Endothelial cell of umbilical vein (primary cell): Measurements from ENCODE around the gene NOD2. TPM values are rescaled to one million over a fixed set of nuclear protein-coding genes. Genes with fewer than 3 reads are reported as not detected.

Experiments used
- BruUV-seq: library from RNA; stranded (reverse); fragments of 400-500 nt; replicated peaks from 2 replicates; lab custom pipeline; 2021; lab: Mats Ljungman, UMichigan
- CTCF ChIA-PET: fragments of 300-600, 350-600 bp; sonication (Branson Sonifier 250); formaldehyde crosslinking; loops from one replicate; lab custom pipeline; 2021; ENCODE audit warnings: antibody characterized with exemption, inconsistent platforms; lab: Charles Lee
- POLR2A ChIA-PET: fragments of 300-600, 350-600 bp; sonication (Branson Sonifier 250); formaldehyde crosslinking; loops from one replicate; lab custom pipeline; 2021; ENCODE audit warnings: antibody characterized with exemption, inconsistent platforms; lab: Charles Lee
- DNase-seq: peaks from one replicate; pipeline ENCODE4 v3.0.0-alpha.2; 2011; ENCODE audit warnings: low read depth, low spot score
- FAIRE-seq: peaks from 2 replicates; lab custom pipeline; 2011; peaks lifted over from hg19 to GRCh38; lab: Jason Lieb, UNC
- H2AFZ ChIP-seq: 2 replicates; pipeline ENCODE4 v1.6.0; 2012; ENCODE audit warnings: low read depth, low read length, control low read depth, inconsistent platforms
- H3K27ac ChIP-seq: 2 replicates; pipeline ENCODE4 v1.5.1; 2011; ENCODE audit warnings: low read depth, mild to moderate bottlenecking, control low read depth, low read length, moderate library complexity; ENCODE audit not compliant: insufficient read depth
- H3K27me3 ChIP-seq, 2 experiments: 2 replicates each; pipeline versions ENCODE4 v1.6.0 to v1.6.1; 2011; ENCODE audit warnings: low read length in 2 of 2, mixed read lengths in 1 of 2; ENCODE audit not compliant: control insufficient read depth in 2 of 2, insufficient read depth in 2 of 2
- H3K36me3 ChIP-seq, 2 experiments: 2 replicates in 1 of 2; 3 replicates in 1 of 2; pipeline ENCODE4 v1.5.1; 2011; ENCODE audit warnings: low read length in 2 of 2, mild to moderate bottlenecking in 1 of 2, moderate library complexity in 1 of 2; ENCODE audit not compliant: control insufficient read depth in 2 of 2, insufficient read depth in 2 of 2; ENCODE audit errors: extremely low read depth in 1 of 2
- H3K4me1 ChIP-seq: 3 replicates; pipeline ENCODE4 v1.5.1; 2011; ENCODE audit warnings: mild to moderate bottlenecking, low read length; ENCODE audit not compliant: control insufficient read depth, insufficient read depth; ENCODE audit errors: extremely low read depth
- H3K4me2 ChIP-seq: 2 replicates; pipeline ENCODE4 v1.6.1; 2011; ENCODE audit warnings: low read length, control low read depth, mixed read lengths; ENCODE audit not compliant: insufficient read depth
- H3K4me3 ChIP-seq, 3 experiments: fragments of 200-600 bp in 1 of 3; sonication (generic), shearing (Covaris generic) in 1 of 3; replicated peaks in 1 of 3; 2 replicates each; pipeline ENCODE4 v1.5.1; 2011 to 2016; ENCODE audit warnings: control low read depth in 3 of 3, low read length in 3 of 3, mild to moderate bottlenecking in 2 of 3, inconsistent platforms in 1 of 3, low read depth in 1 of 3, moderate library complexity in 1 of 3; ENCODE audit not compliant: insufficient read depth in 1 of 3
- H3K79me2 ChIP-seq: 2 replicates; pipeline ENCODE4 v1.6.0; 2012; ENCODE audit warnings: low read length, inconsistent platforms; ENCODE audit not compliant: control insufficient read depth, insufficient read depth
- H3K9ac ChIP-seq: replicated peaks from 2 replicates; pipeline ENCODE3; 2011; ENCODE audit warnings: low read length, control low read depth; ENCODE audit not compliant: insufficient read depth; ENCODE audit errors: extremely low read depth
- H3K9me1 ChIP-seq: replicated peaks from 3 replicates; pipeline ENCODE4 v1.6.0; 2011; ENCODE audit warnings: mild to moderate bottlenecking, low read length; ENCODE audit not compliant: control insufficient read depth, insufficient read depth; ENCODE audit errors: extremely low read depth
- H3K9me3 ChIP-seq: replicated peaks from 2 replicates; pipeline ENCODE4 v1.5.1; 2012; ENCODE audit warnings: low read length, inconsistent platforms; ENCODE audit not compliant: control insufficient read depth, insufficient read depth
- H4K20me1 ChIP-seq: replicated peaks from 2 replicates; pipeline ENCODE3; 2011; ENCODE audit warnings: mild to moderate bottlenecking, low read length; ENCODE audit not compliant: control insufficient read depth, insufficient read depth; ENCODE audit errors: extremely low read depth
- CTCF ChIP-seq, 2 donors: IDR thresholded peaks; 1 replicate in 1 of 2; 2 replicates in 1 of 2; pipeline ENCODE4 v1.5.1; 2011; ENCODE audit warnings: low read length in 2 of 2, mild to moderate bottlenecking in 2 of 2, moderate library complexity in 2 of 2, control low read depth in 1 of 2, inconsistent platforms in 1 of 2, low read depth in 1 of 2; ENCODE audit not compliant: insufficient read depth in 1 of 2; ENCODE audit errors: extremely low read depth in 1 of 2
- EZH2 ChIP-seq: IDR thresholded peaks from 2 replicates; pipeline ENCODE4 v1.6.1; 2012; ENCODE audit warnings: borderline replicate concordance, low read depth, mild to moderate bottlenecking, moderate library complexity, low read length, inconsistent platforms; ENCODE audit not compliant: severe bottlenecking
- FOS ChIP-seq: IDR thresholded peaks from 2 replicates; pipeline ENCODE4 v1.6.1; 2011; ENCODE audit warnings: mild to moderate bottlenecking, low read length, moderate library complexity, borderline replicate concordance; ENCODE audit not compliant: insufficient read depth
- GATA2 ChIP-seq: IDR thresholded peaks from 2 replicates; pipeline ENCODE4 v1.7.0; 2011; ENCODE audit warnings: low read depth, mild to moderate bottlenecking, moderate library complexity, mixed read lengths, low read length; ENCODE audit not compliant: insufficient read length, insufficient read depth
- JUN ChIP-seq: IDR thresholded peaks from 2 replicates; pipeline ENCODE4 v1.6.1; 2011; ENCODE audit warnings: borderline replicate concordance, low read depth; ENCODE audit not compliant: insufficient read length, insufficient read depth
- MAX ChIP-seq: IDR thresholded peaks from 2 replicates; pipeline ENCODE4 v1.6.1; 2011; ENCODE audit not compliant: insufficient read depth, insufficient read length
- MYC ChIP-seq: IDR thresholded peaks from one replicate; pipeline ENCODE4 v1.6.1; 2011; ENCODE audit warnings: mild to moderate bottlenecking, low read depth, low read length
- POLR2A ChIP-seq: IDR thresholded peaks from 2 replicates; pipeline ENCODE4 v1.6.1; 2012; ENCODE audit warnings: low read depth, mild to moderate bottlenecking, control low read depth, low read length
- POLR2AphosphoS5 ChIP-seq: IDR thresholded peaks from 2 replicates; pipeline ENCODE4 v1.6.1; 2012; ENCODE audit warnings: low read depth, mild to moderate bottlenecking, control low read depth, low read length, moderate library complexity; ENCODE audit not compliant: insufficient read depth
- dilution Hi-C: fragments of 300-500 bp; cut with MboI; formaldehyde crosslinking; loops from one replicate; pipeline ENCODE4 v1.15.0; 2019; ENCODE audit warnings: low sequenced_read_pairs; ENCODE audit not compliant: extremely low pct_ligation_motif_present
- intact Hi-C: fragments of 100-400 bp; cut with micrococcal nuclease; formaldehyde crosslinking; loops from one replicate; pipeline ENCODE4 v1.10.0; 2022
- polyA plus RNA-seq, 4 experiments: library from polyadenylated mRNA; depleted of rRNA in 3 of 4; stranded (reverse) in 3 of 4; unstranded in 1 of 4; fragments of >200 nt; gene quantifications; 2 replicates each; pipeline versions ENCODE4 v1.2.1 to v1.2.3, GENCODE V29; 2011 to 2012; ENCODE audit warnings: missing spikeins in 1 of 4
- total RNA-seq: library from RNA; stranded (reverse); gene quantifications from 2 replicates; pipeline ENCODE4 v1.2.3, GENCODE V29; 2021

Gene NOD2
- total and polyA plus RNA-seq, 2 donors (not counting 3 experiments of a cell fraction or from before 2014, with no cell fraction given): 0.07 to 0.58 TPM

- BruUV-seq: no TSS peak
- CTCF ChIA-PET: no interaction called here
Measured at GRCh38 chr16:50722960-50723359, 29.6 kb downstream of the NOD2 start.

More at GRCh38 chr16:50722960-50723359, 29.6 kb downstream of the NOD2 start:
- POLR2A ChIA-PET: no interaction called here
- DNase-seq: no peak
- Histone ChIP-seq H4K20me1 (no peaks in the 10 kb centered on the region), H3K9me3 (no peaks in the 10 kb centered on the region), H2AFZ (no peak overlapping the region), H3K36me3 (no peaks in the 10 kb centered on the region), H3K27me3 (no peaks in the 10 kb centered on the region), H3K9ac (no peak overlapping the region), H3K4me3 (no peak overlapping the region), H3K4me1 (no peaks in the 10 kb centered on the region), H3K79me2 (no peaks in the 10 kb centered on the region), H3K27ac (no peak overlapping the region), H3K4me2 (no peak overlapping the region), H3K9me1 (no peaks in the 10 kb centered on the region)
- no peak for FAIRE-seq
- dilution Hi-C loops: no loop called here
- TF ChIP-seq EZH2 (no peak), POLR2AphosphoS5 (no peak), GATA2 (no peak), CTCF (IDR thresholded peaks at IDR 0.05; ENCODE audit: extremely low read depth in 1 of 2, insufficient read depth in 1 of 2, low read depth in 1 of 2, low read length in 2 of 2) (no peak), MYC (no peak), MAX (no peak), POLR2A (no peak), JUN (no peak), FOS (no peak)
- intact Hi-C loops: no loop called here
